Subcutaneous abdominal adipose tissue (tissue), 5 donors: ENCODE measurements around the gene PTTG1IP.

Experiments used
- H3K27ac ChIP-seq: one replicate; pipeline ENCODE4 v1.7.0; 2013; ENCODE audit warnings: low read depth, mild to moderate bottlenecking, inconsistent platforms, low read length, moderate library complexity
- H3K27me3 ChIP-seq, 5 donors: one replicate each; pipeline ENCODE4 v1.7.0; 2013; ENCODE audit warnings: low read length in 5 of 5, inconsistent platforms in 1 of 5; ENCODE audit not compliant: control insufficient read depth in 5 of 5, insufficient read depth in 4 of 5
- H3K36me3 ChIP-seq, 5 donors: one replicate each; pipeline ENCODE4 v1.7.0; 2013; ENCODE audit warnings: low read length in 5 of 5; ENCODE audit not compliant: control insufficient read depth in 5 of 5, insufficient read depth in 5 of 5
- H3K4me1 ChIP-seq, 5 donors: one replicate each; pipeline ENCODE4 v1.7.0; 2013; ENCODE audit warnings: low read length in 5 of 5, mild to moderate bottlenecking in 3 of 5, moderate library complexity in 1 of 5; ENCODE audit not compliant: control insufficient read depth in 5 of 5, insufficient read depth in 5 of 5
- H3K4me3 ChIP-seq, 5 donors: one replicate each; pipeline ENCODE4 v1.7.0; 2013; ENCODE audit warnings: low read length in 5 of 5, low read depth in 1 of 5
- H3K9ac ChIP-seq, 5 donors: one replicate each; pipeline ENCODE4 v1.7.0; 2013; ENCODE audit warnings: low read length in 5 of 5, mild to moderate bottlenecking in 4 of 5, moderate library complexity in 3 of 5
- H3K9me3 ChIP-seq, 5 donors: one replicate each; pipeline ENCODE4 v1.7.0; 2013; ENCODE audit warnings: low read length in 5 of 5; ENCODE audit not compliant: control insufficient read depth in 5 of 5
- donor health status: healthy.
- donor health status: healthy.
- donor health status: healthy.
- donor health status: healthy.
- donor health status: healthy.

Gene PTTG1IP

GRCh38 chr21:44854391-44854663 is 19.2 kb downstream of the PTTG1IP start:
- H3K4me3 ChIP-seq: no peak overlapping the region
- H3K27me3 ChIP-seq: no peaks in the 10 kb centered on the region
- H3K9me3 ChIP-seq: no peaks in the 10 kb centered on the region
- H3K9ac ChIP-seq: no peak overlapping the region
- peaks cover 11 to 87% (median 86%) of the 10 kb centered on the region in 5 donors for H3K36me3 ChIP-seq
- H3K27ac ChIP-seq: no peak overlapping the region
- H3K4me1 ChIP-seq: peaks cover 5 to 15% (median 10%) of the 10 kb centered on the region in 5 donors

GRCh38 chr21:44853601-44854390 is 19.7 kb downstream of the PTTG1IP start:
- H3K9ac ChIP-seq: no peak overlapping the region

GRCh38 chr21:44850905-44851657 is 22.4 kb downstream of the PTTG1IP start:
- Histone ChIP-seq H3K9me3 (no peaks in the 10 kb centered on the region), H3K9ac (no peak overlapping the region), H3K27ac (no peak overlapping the region), H3K4me1 (peaks cover 0 to 14% (median 9%) of the 10 kb centered on the region in 5 donors), H3K27me3 (no peaks in the 10 kb centered on the region), H3K4me3 (no peak overlapping the region), H3K36me3 (peaks cover 8 to 74% (median 67%) of the 10 kb centered on the region in 5 donors)

More at GRCh38 chr21:44853601-44854390, 19.7 kb downstream of the PTTG1IP start:
- peaks cover 11 to 87% (median 86%) of the 10 kb centered on the region in 5 donors for H3K36me3 ChIP-seq
- no peak overlapping the region for H3K27ac ChIP-seq
- no peaks in the 10 kb centered on the region for H3K27me3 ChIP-seq
- H3K4me3 ChIP-seq: no peak overlapping the region
- peaks cover 3 to 10% (median 6%) of the 10 kb centered on the region in 5 donors for H3K4me1 ChIP-seq
- H3K9me3 ChIP-seq: no peaks in the 10 kb centered on the region

- H3K4me1 ChIP-seq: peaks cover 0 to 22% (median 17%) of the 10 kb centered on the region in 5 donors
- H3K27ac ChIP-seq: no peak overlapping the region
- no peak overlapping the region for H3K9ac ChIP-seq
- H3K36me3 ChIP-seq: peaks cover 8 to 66% (median 59%) of the 10 kb centered on the region in 5 donors
- peaks cover 0 to 3% (median 0%) of the 10 kb centered on the region in 5 donors for H3K27me3 ChIP-seq
- H3K9me3 ChIP-seq: no peaks in the 10 kb centered on the region
- H3K4me3 ChIP-seq: no peak overlapping the region
Measured at GRCh38 chr21:44850208-44850800, 23.2 kb downstream of the PTTG1IP start.

- Histone ChIP-seq H3K36me3 (peaks cover 8 to 60% (median 53%) of the 10 kb centered on the region in 5 donors), H3K4me3 (no peak overlapping the region), H3K27ac (no peak overlapping the region), H3K9me3 (no peaks in the 10 kb centered on the region), H3K4me1 (peaks cover 0 to 23% (median 19%) of the 10 kb centered on the region in 5 donors), H3K27me3 (peaks cover 0 to 4% (median 0%) of the 10 kb centered on the region in 5 donors), H3K9ac (no peak overlapping the region)
Measured at GRCh38 chr21:44849616-44850130, 23.8 kb downstream of the PTTG1IP start.

GRCh38 chr21:44848821-44849521 is 24.5 kb downstream of the PTTG1IP start:
- no peak overlapping the region for H3K27ac ChIP-seq
- no peak overlapping the region for H3K9ac ChIP-seq
- no peaks in the 10 kb centered on the region for H3K9me3 ChIP-seq
- H3K27me3 ChIP-seq: peaks cover 0 to 4% (median 0%) of the 10 kb centered on the region in 5 donors
- no peak overlapping the region for H3K4me3 ChIP-seq
- peaks cover 8 to 53% (median 46%) of the 10 kb centered on the region in 5 donors for H3K36me3 ChIP-seq
- H3K4me1 ChIP-seq: peaks cover 0 to 23% (median 19%) of the 10 kb centered on the region in 5 donors

- H3K36me3 ChIP-seq: peaks cover 8 to 39% (median 34%) of the 10 kb centered on the region in 5 donors
- no peak overlapping the region for H3K9ac ChIP-seq
- peaks cover 1 to 23% (median 19%) of the 10 kb centered on the region in 5 donors for H3K4me1 ChIP-seq
- peaks cover 3 to 11% (median 4%) of the 10 kb centered on the region in 5 donors for H3K27me3 ChIP-seq
- H3K27ac ChIP-seq: no peak overlapping the region
- H3K9me3 ChIP-seq: no peaks in the 10 kb centered on the region
- H3K4me3 ChIP-seq: no peak overlapping the region
Measured at GRCh38 chr21:44847261-44848056, 26.0 kb downstream of the PTTG1IP start.

- Histone ChIP-seq H3K27ac (no peak overlapping the region), H3K27me3 (peaks cover 3 to 13% (median 7%) of the 10 kb centered on the region in 5 donors), H3K9me3 (no peaks in the 10 kb centered on the region), H3K36me3 (peaks cover 6 to 32% (median 30%) of the 10 kb centered on the region in 5 donors), H3K9ac (peak overlapping the region in 3 of 5 donors; percentile 38 to 55 (median 52)), H3K4me1 (peaks cover 2 to 23% (median 19%) of the 10 kb centered on the region in 5 donors), H3K4me3 (peak overlapping the region in 4 of 5 donors; percentile 40 to 60 (median 53))
Measured at GRCh38 chr21:44846485-44847260, 26.8 kb downstream of the PTTG1IP start.
